A673 (cell line): ENCODE measurements around the gene AUH. TPM values are rescaled to one million over a fixed set of nuclear protein-coding genes. Genes with fewer than 3 reads are reported as not detected.

Source experiments
- BruUV-seq: library from RNA; stranded (reverse); fragments of 400-500 nt; replicated peaks from 2 replicates; lab custom pipeline; 2021; lab: Mats Ljungman, UMichigan
- CTCF ChIA-PET: fragments of 300-600 bp; sonication (Branson Sonifier 250); formaldehyde crosslinking; loops from one replicate; lab custom pipeline; 2022; ENCODE audit warnings: antibody characterized with exemption; lab: Charles Lee
- POLR2A ChIA-PET: fragments of 300-600 bp; sonication (Branson Sonifier 250); formaldehyde crosslinking; loops from one replicate; lab custom pipeline; 2022; ENCODE audit warnings: antibody characterized with exemption; ENCODE audit not compliant: low non-redundant PET; lab: Charles Lee
- DNase-seq: peaks from one replicate; pipeline ENCODE4 v3.0.0-alpha.2; 2015; ENCODE audit warnings: low spot score
- H3K27ac ChIP-seq: fragments of 200-600 bp; sonication (generic); 2 replicates; pipeline ENCODE4 v1.5.1; 2016; ENCODE audit warnings: mixed run types, low read depth, mild to moderate bottlenecking, mixed read lengths, antibody characterized with exemption, low read length; ENCODE audit not compliant: poor library complexity, severe bottlenecking
- H3K27me3 ChIP-seq: fragments of 200-600 bp; sonication (generic); replicated peaks from 2 replicates; pipeline ENCODE4 v1.6.1; 2017; ENCODE audit warnings: mixed run types, low read depth, mild to moderate bottlenecking, mixed read lengths, antibody characterized with exemption, low read length; ENCODE audit not compliant: insufficient read depth, poor library complexity
- H3K36me3 ChIP-seq: fragments of 200-600 bp; sonication (generic); 2 replicates; pipeline ENCODE4 v1.6.1; 2016; ENCODE audit warnings: mixed run types, mild to moderate bottlenecking, mixed read lengths, antibody characterized with exemption, low read length; ENCODE audit not compliant: insufficient read depth, poor library complexity, severe bottlenecking
- H3K4me1 ChIP-seq: fragments of 200-600 bp; sonication (generic); 2 replicates; pipeline ENCODE4 v1.6.1; 2017; ENCODE audit warnings: mixed run types, mild to moderate bottlenecking, mixed read lengths, antibody characterized with exemption, low read length; ENCODE audit not compliant: insufficient read depth, poor library complexity, severe bottlenecking
- H3K4me3 ChIP-seq: fragments of 200-600 bp; sonication (generic); 2 replicates; pipeline ENCODE4 v1.5.1; 2016; ENCODE audit warnings: low read depth, mixed run types, mild to moderate bottlenecking, mixed read lengths, low read length; ENCODE audit not compliant: poor library complexity, severe bottlenecking
- H3K9me3 ChIP-seq: fragments of 200-600 bp; sonication (generic); 2 replicates; pipeline ENCODE4 v1.6.1; 2016; ENCODE audit warnings: mixed run types, low read depth, mild to moderate bottlenecking, mixed read lengths, antibody characterized with exemption, low read length; ENCODE audit not compliant: poor library complexity, severe bottlenecking
- CTCF ChIP-seq: fragments of 300-800, 200-600 bp; sonication (generic); conservative IDR thresholded peaks from 2 replicates; pipeline ENCODE4 v1.5.1; 2017; ENCODE audit warnings: low read depth, mild to moderate bottlenecking, antibody characterized with exemption, low read length, moderate library complexity, mixed read lengths
- EZH2 ChIP-seq: fragments of 200-600 bp; sonication (generic); IDR thresholded peaks from 2 replicates; pipeline ENCODE4 v1.6.1; 2017; ENCODE audit warnings: borderline replicate concordance, low read depth, mild to moderate bottlenecking, mixed read lengths, antibody characterized with exemption, low read length; ENCODE audit not compliant: poor library complexity, severe bottlenecking
- intact Hi-C: fragments of 100-400 bp; cut with micrococcal nuclease; formaldehyde crosslinking; loops from one replicate; pipeline ENCODE4 v1.10.0; 2022; ENCODE audit not compliant: unreplicated experiment
- total RNA-seq: library from RNA; stranded (reverse); gene quantifications from 2 replicates; pipeline ENCODE4 v1.2.3, GENCODE V29; 2021

Gene AUH
- total RNA-seq, 1 experiment from 2014 or later, result 12.3 TPM

- Histone ChIP-seq H3K9me3 (no peaks in the 10 kb centered on the region), H3K4me3 (no peak overlapping the region), H3K27ac (no peak overlapping the region), H3K36me3 (no peaks in the 10 kb centered on the region), H3K4me1 (no peaks in the 10 kb centered on the region), H3K27me3 (no peaks in the 10 kb centered on the region)
- POLR2A ChIA-PET, result no interaction called here
- BruUV-seq, result no TSS peak
- CTCF ChIA-PET, result no interaction called here
- TF ChIP-seq CTCF, result no peak
- TF ChIP-seq EZH2, result no peak
- no peak for DNase-seq
- intact Hi-C loops, result no loop called here
These were observed 139.3 kb downstream of the AUH start for GRCh38 chr9:91222457-91222856.

- ChIA-PET CTCF (no interaction called here), POLR2A (no interaction called here)
- TF ChIP-seq EZH2 (no peak), CTCF (no peak)
- no peak for DNase-seq
- H3K9me3 ChIP-seq, result no peaks in the 10 kb centered on the region
- H3K4me1 ChIP-seq, result no peaks in the 10 kb centered on the region
- H3K4me3 ChIP-seq, result no peak overlapping the region
- H3K36me3 ChIP-seq, result no peaks in the 10 kb centered on the region
- intact Hi-C loops, result no loop called here
- H3K27me3 ChIP-seq, result no peaks in the 10 kb centered on the region
- no TSS peak for BruUV-seq
- no peak overlapping the region for H3K27ac ChIP-seq
These were observed 140.4 kb downstream of the AUH start for GRCh38 chr9:91221332-91221731.

GRCh38 chr9:91220491-91221135 lies 141.1 kb downstream of the AUH start:
- no peak for DNase-seq
- Histone ChIP-seq H3K27ac (no peak overlapping the region), H3K9me3 (no peaks in the 10 kb centered on the region), H3K36me3 (no peaks in the 10 kb centered on the region), H3K4me3 (no peak overlapping the region), H3K27me3 (no peaks in the 10 kb centered on the region), H3K4me1 (no peaks in the 10 kb centered on the region)
- intact Hi-C loops, result no loop called here
- CTCF ChIA-PET, result no interaction called here
- TF ChIP-seq EZH2, result no peak
- no peak for TF ChIP-seq CTCF
- POLR2A ChIA-PET, result no interaction called here
- BruUV-seq, result no TSS peak
